Ovary (tissue), 10 donors: ENCODE data around the gene PAX9. TPM values are rescaled to one million over a fixed set of nuclear protein-coding genes. Genes with fewer than 3 reads are reported as not detected.

ENCODE experiments used
- DNase-seq, 5 donors: peaks; one replicate each; pipeline ENCODE4 v3.0.0-alpha.2; 2019 to 2020
- H3K27ac ChIP-seq, 2 donors: fragments of 200-600 bp; one replicate each; pipeline versions ENCODE4 v1.5.1 to v1.8.0; 2019 to 2022
- H3K27me3 ChIP-seq: fragments of 200-600 bp; one replicate; pipeline ENCODE4 v1.8.0; 2022
- H3K36me3 ChIP-seq: fragments of 200-600 bp; sonication (generic); one replicate; pipeline ENCODE4 v1.5.1; 2019
- H3K4me1 ChIP-seq: one replicate; pipeline ENCODE4 v1.8.1; 2013; ENCODE audit warnings: mild to moderate bottlenecking, moderate library complexity; ENCODE audit not compliant: insufficient read depth
- H3K4me3 ChIP-seq: fragments of 200-600 bp; sonication (generic); one replicate; pipeline ENCODE4 v1.5.1; 2017
- H3K9me3 ChIP-seq, 2 donors: fragments of 200-600 bp in 1 of 2; sonication (generic) in 1 of 2; one replicate each; pipeline versions ENCODE4 v1.5.1 to v1.8.1; 2013 to 2019; ENCODE audit warnings: mild to moderate bottlenecking in 1 of 2, moderate library complexity in 1 of 2
- CTCF ChIP-seq, 3 donors: fragments of 450-650 bp in 2 of 3; fragments of 200-600 bp in 1 of 3; IDR thresholded peaks; one replicate each; pipeline versions ENCODE4 v1.5.1 to v1.8.0; 2016 to 2022; ENCODE audit warnings: antibody characterized with exemption in 3 of 3, mild to moderate bottlenecking in 1 of 3
- EP300 ChIP-seq: sonication (generic); formaldehyde crosslinking; IDR thresholded peaks from one replicate; pipeline ENCODE4 v1.6.1; 2017; ENCODE audit warnings: antibody characterized with exemption
- POLR2A ChIP-seq: fragments of 450-650 bp; IDR thresholded peaks from one replicate; pipeline ENCODE4 v1.6.1; 2017; ENCODE audit warnings: antibody characterized with exemption, mild to moderate bottlenecking, moderate library complexity
- WGBS, 3 donors: extraction: QIAGEN DNeasy Blood & Tissue Kit in 1 of 3; methylation state at CpG; one replicate each; pipeline versions ENCODE4 v1.1.5 to v1.1.7; 2013 to 2017; 5-methylcytosine and 5-hydroxymethylcytosine counted together
- intact Hi-C, 4 donors: fragments of 100-400 bp; cut with DNase I; formaldehyde crosslinking; loops; one replicate each; pipeline versions ENCODE4 v1.11.0 to v1.15.1; 2022 to 2023
- long read RNA-seq, 3 donors: library from polyadenylated mRNA in 2 of 3; unstranded in 2 of 3; transcript quantifications; one replicate each; pipeline ENCODE4 v2.0.0 and lab custom pipeline, GENCODE V29; 2021 to 2026
- polyA plus RNA-seq, 2 donors: library from polyadenylated mRNA; stranded (reverse); fragments of 200-250 nt in 1 of 2; fragments of 350-450 nt in 1 of 2; fragmentation: Illumina TruSeq in 1 of 2; extraction: RNeasy Lipid Tissue Mini Kit (QIAGEN cat#74804) in 1 of 2; gene quantifications; one replicate each; pipeline ENCODE4 v1.2.3, GENCODE V29; 2013 to 2014
- total RNA-seq, 7 donors: library from RNA; depleted of rRNA in 2 of 7; stranded (reverse); fragments of >200 nt in 2 of 7; fragmentation: NEBNext Ultra II Directional in 3 of 7; extraction: Animal tissue kit (Norgen Biotek cat#: 25700) in 3 of 7; gene quantifications; one replicate each; pipeline versions ENCODE4 v1.1.0 to v1.2.4, GENCODE V29; 2016 to 2023
- donor health status: DM: no; HTN: no; CAD: no; lungs with moderate emphysema.
- donor health status: DM: no; HTN: no; CAD: no.
- donor health status: Bipolar disorder and iron deficiency.
- donor health status: DM: yes; HTN: yes; CAD: no.
- donor health status: DM: no; HTN: no; CAD: no.
- donor health status: DM: yes; HTN: yes; CAD: no.

Gene PAX9
- total RNA-seq = not detected
- under 1 TPM; 0.03 to 0.04 TPM for polyA plus RNA-seq
- long read RNA-seq, donor 1 = 0 reads
- long read RNA-seq, donor 2, full-length matches to known transcripts = 1 of 1 reads
- long read RNA-seq, donor 2, partial matches to known transcripts = 0 of 1 reads
- long read RNA-seq, donor 2, other reads (novel, unspliced or antisense) = 0 of 1 reads
- long read RNA-seq, donor 3 = 0 reads

- peaks cover 6% of the 10 kb centered on the region for H3K27me3 ChIP-seq
- intact Hi-C loops = no loop called here
- H3K27ac ChIP-seq = no peak within 1 kb of the TSS
Observed at GRCh38 chr14:36661506-36662257, at the start of gene PAX9. Gene PAX9 (plus strand): TSS chr14:36661860. CDS start chr14:36662090, 230 bp downstream.

GRCh38 chr14:36617824-36618223 is 43.8 kb upstream of the PAX9 start:
- Histone ChIP-seq H3K9me3 (no peaks in the 10 kb centered on the region), H3K27ac (no peak overlapping the region), H3K4me3 (no peak overlapping the region), H3K4me1 (no peaks in the 10 kb centered on the region), H3K36me3 (no peaks in the 10 kb centered on the region), H3K27me3 (no peaks in the 10 kb centered on the region)
- intact Hi-C loops = no loop called here
- DNase-seq = peak in 1 of 5 donors; percentile 13
- TF ChIP-seq CTCF (IDR thresholded peaks at IDR 0.05) (no peak), EP300 (no peak), POLR2A (no peak)
- WGBS, 3 donors = 49 to 54% (median 51%) methylated on average over 5 of the region's 5 CpGs

More at GRCh38 chr14:36661506-36662257, at the start of gene PAX9:
- peak in 2 of 5 donors; percentile 49 to 64 for DNase-seq
- Histone ChIP-seq H3K9me3 (no peaks in the 10 kb centered on the region), H3K36me3 (no peaks in the 10 kb centered on the region), H3K4me1 (peaks cover 15% of the 10 kb centered on the region), H3K4me3 (peak within 1 kb of the TSS; percentile 22)
- 1 to 3% (median 2%) methylated on average over 44 of the region's 44 CpGs for WGBS, 3 donors
- TF ChIP-seq POLR2A (no peak), CTCF (IDR thresholded peaks at IDR 0.05) (no peak), EP300 (no peak)

- no peaks in the 10 kb centered on the region for H3K27me3 ChIP-seq
- TF ChIP-seq POLR2A (no peak), EP300 (no peak), CTCF (IDR thresholded peaks at IDR 0.05) (no peak)
- no peak overlapping the region for H3K27ac ChIP-seq
- no peaks in the 10 kb centered on the region for H3K36me3 ChIP-seq
- no peak overlapping the region for H3K4me3 ChIP-seq
- no peaks in the 10 kb centered on the region for H3K4me1 ChIP-seq
- intact Hi-C loops = no loop called here
- no peak for DNase-seq
- WGBS, 3 donors = 32 to 47% (median 38%) methylated on average over 2 of the region's 2 CpGs
- H3K9me3 ChIP-seq = no peaks in the 10 kb centered on the region
Observed at GRCh38 chr14:36618641-36619040, 43.0 kb upstream of the PAX9 start.

- intact Hi-C loops = no loop called here
- 72 to 77% (median 73%) methylated on average over 3 of the region's 3 CpGs for WGBS, 3 donors
- no peaks in the 10 kb centered on the region for H3K9me3 ChIP-seq
- no peaks in the 10 kb centered on the region for H3K36me3 ChIP-seq
- no peak overlapping the region for H3K4me3 ChIP-seq
- no peaks in the 10 kb centered on the region for H3K4me1 ChIP-seq
- no peak for DNase-seq
- no peaks in the 10 kb centered on the region for H3K27me3 ChIP-seq
- no peak overlapping the region for H3K27ac ChIP-seq
- no peak for TF ChIP-seq POLR2A
- TF ChIP-seq CTCF (IDR thresholded peaks at IDR 0.05) = no peak
- TF ChIP-seq EP300 = no peak
Observed at GRCh38 chr14:36619131-36619530, 42.5 kb upstream of the PAX9 start.
